Upper lobe of right lung (tissue), 1 donor: ENCODE data around the gene CAPN9. TPM values are rescaled to one million over a fixed set of nuclear protein-coding genes. Genes with fewer than 3 reads are reported as not detected.

Experiments
- ATAC-seq: fragments of 200-7000 bp; cut with Tn5 transposase; one replicate; pipeline ENCODE4 v1.9.1; 2020; ENCODE audit warnings: mild to moderate bottlenecking, moderate library complexity
- DNase-seq: peaks from one replicate; pipeline ENCODE4 v3.0.0-alpha.2; 2020
- H3K27ac ChIP-seq: fragments of 200-600 bp; one replicate; pipeline ENCODE4 v1.8.0; 2022
- H3K27me3 ChIP-seq: fragments of 200-600 bp; one replicate; pipeline ENCODE4 v1.8.0; 2022; ENCODE audit warnings: mild to moderate bottlenecking
- H3K36me3 ChIP-seq: fragments of 200-600 bp; one replicate; pipeline ENCODE4 v1.8.0; 2022
- H3K4me1 ChIP-seq: fragments of 200-600 bp; one replicate; pipeline ENCODE4 v1.8.0; 2022
- H3K4me3 ChIP-seq: fragments of 200-600 bp; one replicate; pipeline ENCODE4 v1.8.0; 2022; ENCODE audit warnings: mild to moderate bottlenecking
- H3K9me3 ChIP-seq: fragments of 200-600 bp; one replicate; pipeline ENCODE4 v1.8.0; 2022
- CTCF ChIP-seq: fragments of 200-600 bp; IDR thresholded peaks from one replicate; pipeline ENCODE4 v1.8.0; 2022; ENCODE audit warnings: antibody characterized with exemption
- intact Hi-C: fragments of 100-400 bp; cut with DNase I; formaldehyde crosslinking; loops from one replicate; pipeline ENCODE4 v1.11.0; 2022
- total RNA-seq: library from RNA; stranded (reverse); fragmentation: NEBNext Ultra II Directional; extraction: Animal tissue kit (Norgen Biotek cat#: 25700); gene quantifications from one replicate; pipeline ENCODE4 v1.2.1, GENCODE V29; 2021
- donor health status: DM: no; HTN: yes; CAD: no; lungs with severe emphysema.

The CAPN9 gene
- total RNA-seq, 1 donor from 2014 or later, result 21.8 TPM

GRCh38 chr1:230800891-230801840 lies 54.0 kb downstream of the CAPN9 start:
- no peaks in the 10 kb centered on the region for H3K4me1 ChIP-seq
- no peaks in the 10 kb centered on the region for H3K27me3 ChIP-seq
- no peak for TF ChIP-seq CTCF
- no peaks in the 10 kb centered on the region for H3K36me3 ChIP-seq
- ATAC-seq, result no peak
- H3K4me3 ChIP-seq, result no peak overlapping the region
- intact Hi-C loops, result no loop called here
- DNase-seq, result no peak
- H3K27ac ChIP-seq, result no peak overlapping the region
- H3K9me3 ChIP-seq, result no peaks in the 10 kb centered on the region

GRCh38 chr1:230804396-230804795 lies 57.2 kb downstream of the CAPN9 start:
- ATAC-seq, result no peak
- no peak overlapping the region for H3K4me3 ChIP-seq
- no peaks in the 10 kb centered on the region for H3K36me3 ChIP-seq
- H3K27ac ChIP-seq, result no peak overlapping the region
- no peaks in the 10 kb centered on the region for H3K9me3 ChIP-seq
- intact Hi-C loops, result no loop called here
- no peak for DNase-seq
- no peaks in the 10 kb centered on the region for H3K27me3 ChIP-seq
- H3K4me1 ChIP-seq, result no peaks in the 10 kb centered on the region
- TF ChIP-seq CTCF, result no peak

DNA sequence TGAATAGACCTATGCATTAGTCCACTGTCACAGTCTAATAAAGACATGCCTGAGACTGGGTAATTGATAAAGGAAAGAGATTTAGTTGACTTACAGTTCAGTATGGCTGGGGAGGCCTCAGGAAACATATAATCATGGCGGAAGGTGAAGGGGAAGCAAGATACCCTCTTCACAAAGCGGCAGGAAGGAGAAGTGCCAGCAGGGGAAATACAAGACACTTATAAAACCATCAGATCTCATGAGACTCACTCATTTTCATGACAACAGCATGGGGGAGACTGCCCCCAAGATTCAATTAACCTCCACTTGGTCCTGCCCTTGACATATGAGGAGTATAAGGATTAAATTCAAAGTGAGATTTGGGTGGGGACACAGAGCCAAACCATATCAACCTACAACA lies 59.4 kb downstream of the CAPN9 start:
- DNase-seq (no peak), ATAC-seq (no peak)
- no peaks in the 10 kb centered on the region for H3K36me3 ChIP-seq
- no peak for TF ChIP-seq CTCF
- H3K27me3 ChIP-seq, result no peaks in the 10 kb centered on the region
- H3K27ac ChIP-seq, result no peak overlapping the region
- intact Hi-C loops, result no loop called here
- H3K4me3 ChIP-seq, result no peak overlapping the region
- H3K9me3 ChIP-seq, result no peaks in the 10 kb centered on the region
- H3K4me1 ChIP-seq, result no peaks in the 10 kb centered on the region

GRCh38 chr1:230807029-230807428 lies 59.8 kb downstream of the CAPN9 start:
- ATAC-seq, result no peak
- no peak for DNase-seq
- H3K9me3 ChIP-seq, result no peaks in the 10 kb centered on the region
- no peak for TF ChIP-seq CTCF
- no peaks in the 10 kb centered on the region for H3K27me3 ChIP-seq
- no peaks in the 10 kb centered on the region for H3K4me1 ChIP-seq
- H3K4me3 ChIP-seq, result no peak overlapping the region
- intact Hi-C loops, result no loop called here
- H3K27ac ChIP-seq, result no peak overlapping the region
- H3K36me3 ChIP-seq, result no peaks in the 10 kb centered on the region

DNA sequence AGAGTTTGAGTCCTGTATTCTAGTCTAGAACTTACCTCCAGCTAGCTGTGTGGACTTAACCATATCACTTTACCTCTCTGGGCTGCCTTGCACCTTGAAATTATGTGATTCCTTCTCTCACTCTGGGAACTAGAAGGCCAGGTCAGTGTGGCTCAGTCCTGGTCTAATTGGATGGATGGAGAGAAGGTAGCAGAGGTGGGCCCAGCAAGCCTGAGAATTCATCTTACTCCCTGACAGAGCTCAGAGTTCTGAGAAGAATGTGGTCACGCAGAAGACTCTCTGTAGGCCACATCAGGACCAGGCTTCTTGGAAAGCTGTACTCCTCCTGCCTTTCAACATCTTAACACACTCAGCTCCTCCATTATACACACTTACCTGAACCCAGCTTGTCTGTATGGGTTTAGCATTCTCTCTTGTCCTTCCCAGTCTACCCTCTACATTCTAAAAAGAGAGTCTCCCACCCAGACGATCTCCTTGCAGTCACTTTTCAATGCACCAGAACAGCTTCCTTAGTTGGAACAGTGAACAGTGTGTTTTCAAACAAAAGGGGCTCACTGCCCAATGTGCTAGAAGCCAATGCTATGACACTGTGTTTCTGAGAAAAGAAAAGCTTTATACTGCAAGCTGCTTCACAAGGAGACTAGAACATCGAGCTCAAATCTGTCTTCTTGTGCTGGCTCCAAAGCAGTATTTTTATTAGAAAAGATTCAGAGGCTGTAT lies 60.5 kb downstream of the CAPN9 start:
- peaks cover 5% of the 10 kb centered on the region for H3K9me3 ChIP-seq
- H3K4me1 ChIP-seq, result no peaks in the 10 kb centered on the region
- H3K27me3 ChIP-seq, result no peaks in the 10 kb centered on the region
- H3K36me3 ChIP-seq, result no peaks in the 10 kb centered on the region
- no peak for ATAC-seq
- no peak overlapping the region for H3K4me3 ChIP-seq
- no peak for TF ChIP-seq CTCF
- intact Hi-C loops, result no loop called here
- DNase-seq, result no peak
- no peak overlapping the region for H3K27ac ChIP-seq
